GM21526 (cell line): Measurements from ENCODE around the gene OR6C2.
"Not testable (repeated sequence)": the region's sequence is repeated elsewhere in the genome, so short reads cannot be mapped to it uniquely, and the experiment has no call there.

Experiments
- ATAC-seq: cut with Tn5 transposase; IDR thresholded peaks from one replicate; pipeline ENCODE4 v1.9.1; 2021; ENCODE audit warnings: moderate library complexity; ENCODE audit not compliant: unreplicated experiment, low FRiP score

The OR6C2 gene

GRCh38 chr12:55443776-55444175 is at the start of gene OR6C2:
OR6C2 (plus strand) TSS chr12:55444076; CDS start chr12:55452214, 8,138 bp downstream.
- ATAC-seq = no peak

- ATAC-seq = no peak
Measured at GRCh38 chr12:55396326-55396725, 47.5 kb upstream of the OR6C2 start.

GRCh38 chr12:55400229-55400628 is 43.6 kb upstream of the OR6C2 start, which contains the start of gene OR6C65:
OR6C65 (plus strand) TSS chr12:55400529; CDS start chr12:55400529, 0 bp downstream.
- ATAC-seq = no peak

- ATAC-seq = no peak
Measured at GRCh38 chr12:55407866-55408265, 36.0 kb upstream of the OR6C2 start.

GRCh38 chr12:55409133-55409532 is 34.7 kb upstream of the OR6C2 start:
- not testable (repeated sequence) for ATAC-seq

GRCh38 chr12:55412138-55412537 is 31.7 kb upstream of the OR6C2 start:
- ATAC-seq = not testable (repeated sequence)

GRCh38 chr12:55413498-55414388 is 30.1 kb upstream of the OR6C2 start:
- not testable (repeated sequence) for ATAC-seq

- not testable (repeated sequence) for ATAC-seq
Measured at GRCh38 chr12:55414396-55414823, 29.5 kb upstream of the OR6C2 start.

GRCh38 chr12:55414889-55415288 is 29.0 kb upstream of the OR6C2 start:
- ATAC-seq = not testable (repeated sequence)

- ATAC-seq = no peak
Measured at GRCh38 chr12:55416961-55417360, 26.9 kb upstream of the OR6C2 start.

- ATAC-seq = no peak
Measured at GRCh38 chr12:55420307-55420962, 23.4 kb upstream of the OR6C2 start.

GRCh38 chr12:55425954-55426353 is 17.9 kb upstream of the OR6C2 start, which contains the start of gene OR6C76:
OR6C76 (plus strand) TSS chr12:55426254; CDS start chr12:55426254, 0 bp downstream.
- no peak for ATAC-seq

GRCh38 chr12:55428331-55429243 is 15.3 kb upstream of the OR6C2 start:
- ATAC-seq = no peak

GRCh38 chr12:55441233-55441632 is 2.6 kb upstream of the OR6C2 start:
- ATAC-seq = not testable (repeated sequence)

- ATAC-seq = no peak
Measured at GRCh38 chr12:55445357-55445756, 1.5 kb downstream of the OR6C2 start.

- no peak for ATAC-seq
Measured at GRCh38 chr12:55446326-55446725, 2.5 kb downstream of the OR6C2 start.

GRCh38 chr12:55448825-55449224 is 4.9 kb downstream of the OR6C2 start:
- no peak for ATAC-seq

GRCh38 chr12:55464926-55465325 is 21.1 kb downstream of the OR6C2 start:
- ATAC-seq = not testable (repeated sequence)

- ATAC-seq = peak; percentile 87
Measured at GRCh38 chr12:55467836-55468235, 24.0 kb downstream of the OR6C2 start.

GRCh38 chr12:55469291-55469690 is 25.4 kb downstream of the OR6C2 start:
- no peak for ATAC-seq
